OCI-LY1 (cell line): ENCODE data around the gene AKT1.

ENCODE experiments used
- H2AFZ ChIP-seq: fragments of 200-600 bp; sonication (generic), shearing (Covaris generic); 2 replicates; pipeline ENCODE4 v1.6.0; 2014; ENCODE audit warnings: antibody characterized with exemption, mild to moderate bottlenecking, low read length
- H3F3A ChIP-seq: fragments of 200-600 bp; sonication (generic), shearing (Covaris generic); 2 replicates; pipeline ENCODE4 v1.6.0; 2014; ENCODE audit warnings: mild to moderate bottlenecking, antibody characterized with exemption, low read length, moderate library complexity; ENCODE audit not compliant: insufficient read depth
- H3K27ac ChIP-seq: fragments of 200-600 bp; sonication (generic); 2 replicates; pipeline ENCODE4 v1.5.1; 2014; ENCODE audit warnings: low read length, mixed run types, mild to moderate bottlenecking, low read depth; ENCODE audit not compliant: poor library complexity, severe bottlenecking
- H3K27me3 ChIP-seq: fragments of 200-600 bp; sonication (generic); 2 replicates; pipeline ENCODE4 v1.6.0; 2014; ENCODE audit warnings: antibody characterized with exemption, mild to moderate bottlenecking, low read length, moderate library complexity; ENCODE audit not compliant: insufficient read depth
- H3K36me3 ChIP-seq: fragments of 200-600 bp; sonication (generic); 2 replicates; pipeline ENCODE4 v1.6.1; 2014; ENCODE audit warnings: mild to moderate bottlenecking, antibody characterized with exemption, low read length, moderate library complexity, mixed read lengths; ENCODE audit not compliant: insufficient read depth
- H3K4me1 ChIP-seq: fragments of 200-600 bp; sonication (generic); 2 replicates; pipeline ENCODE4 v1.5.1; 2014; ENCODE audit warnings: mild to moderate bottlenecking, low read length, moderate library complexity; ENCODE audit not compliant: insufficient read depth, severe bottlenecking
- H3K4me2 ChIP-seq: fragments of 200-600 bp; sonication (generic), shearing (Covaris generic); 2 replicates; pipeline ENCODE4 v1.6.1; 2014; ENCODE audit warnings: low read length
- H3K4me3 ChIP-seq: fragments of 200-600 bp; sonication (generic); 2 replicates; pipeline ENCODE4 v1.5.1; 2014; ENCODE audit warnings: low read length, low read depth, mild to moderate bottlenecking, mixed read lengths; ENCODE audit not compliant: poor library complexity, severe bottlenecking
- H3K79me2 ChIP-seq: fragments of 200-600 bp; shearing (Covaris generic); 2 replicates; pipeline ENCODE4 v1.6.1; 2016; ENCODE audit warnings: mixed run types, low read length, mixed read lengths; ENCODE audit not compliant: insufficient read depth
- H3K9ac ChIP-seq: fragments of 200-600 bp; sonication (generic), shearing (Covaris generic); 2 replicates; pipeline ENCODE4 v1.6.1; 2014; ENCODE audit warnings: mild to moderate bottlenecking, low read length, mixed read lengths
- H3K9me2 ChIP-seq: fragments of 200-600 bp; sonication (generic), shearing (Covaris generic); 2 replicates; pipeline ENCODE4 v1.6.1; 2014; ENCODE audit warnings: low read depth, mild to moderate bottlenecking, low read length, mixed read lengths
- H3K9me3 ChIP-seq: fragments of 200-600 bp; shearing (Covaris generic); 2 replicates; pipeline ENCODE4 v1.6.1; 2014; ENCODE audit warnings: low read length, mixed read lengths
- H4K20me1 ChIP-seq: fragments of 200-600 bp; sonication (generic), shearing (Covaris generic); 2 replicates; pipeline ENCODE4 v1.6.0; 2016; ENCODE audit warnings: mild to moderate bottlenecking, low read length; ENCODE audit not compliant: insufficient read depth
- EZH2 ChIP-seq: fragments of 200-600 bp; sonication (generic), shearing (Covaris generic); IDR thresholded peaks from 2 replicates; pipeline ENCODE4 v1.8.0; 2017; ENCODE audit warnings: borderline replicate concordance, mixed run types, mild to moderate bottlenecking, antibody characterized with exemption, low read length, moderate library complexity, mixed read lengths
- TF ChIP-seq, protein P1 (sequence below): fragments of 200-600 bp; sonication (generic), shearing (Covaris generic); IDR thresholded peaks from 2 replicates; pipeline ENCODE4 v1.5.1; 2017; ENCODE audit warnings: mild to moderate bottlenecking, antibody characterized with exemption, low read length, moderate library complexity, mixed read lengths

The AKT1 gene

DNA sequence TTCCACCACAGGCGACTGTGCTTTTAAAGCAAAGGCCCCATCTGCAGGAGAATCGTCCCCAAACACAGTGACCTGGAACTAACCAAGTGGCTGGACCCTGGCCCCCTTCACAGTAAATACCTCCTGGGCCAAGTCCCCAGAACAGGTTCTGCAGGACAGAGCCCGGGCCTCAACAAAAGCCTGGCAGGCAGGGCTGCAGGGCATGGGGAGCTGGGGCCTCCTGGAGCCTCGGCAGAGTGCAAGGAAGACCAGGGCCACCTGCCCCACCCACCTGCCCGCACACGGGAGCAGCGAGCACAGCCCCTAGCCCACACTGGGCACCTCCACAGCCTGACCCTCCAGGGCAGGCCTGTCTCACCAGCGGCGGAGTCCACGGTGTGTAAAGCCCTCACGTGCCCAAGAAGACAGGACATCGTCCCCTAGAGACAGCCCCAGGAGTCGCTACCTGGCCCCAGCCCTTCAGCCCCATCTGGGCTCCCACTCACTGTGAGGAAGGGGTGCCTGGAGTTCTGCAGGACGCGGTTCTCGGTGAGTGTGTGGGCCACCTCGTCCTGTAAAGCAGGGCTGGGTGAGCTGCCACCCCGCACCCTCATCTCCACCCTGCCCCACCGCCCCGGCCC lies 21.0 kb downstream of the AKT1 start:
- Histone ChIP-seq H3K27me3 (no peaks in the 10 kb centered on the region), H2AFZ (no peak overlapping the region), H3K9ac (no peak overlapping the region), H3K4me3 (no peak overlapping the region), H3K36me3 (peaks cover 58% of the 10 kb centered on the region), H4K20me1 (no peaks in the 10 kb centered on the region), H3K9me3 (peaks cover 7% of the 10 kb centered on the region), H3K27ac (no peak overlapping the region), H3K4me2 (no peak overlapping the region), H3K9me2 (no peaks in the 10 kb centered on the region), H3K4me1 (no peaks in the 10 kb centered on the region), H3K79me2 (no peaks in the 10 kb centered on the region), H3F3A (no peaks in the 10 kb centered on the region)
- TF ChIP-seq, protein P1, sequence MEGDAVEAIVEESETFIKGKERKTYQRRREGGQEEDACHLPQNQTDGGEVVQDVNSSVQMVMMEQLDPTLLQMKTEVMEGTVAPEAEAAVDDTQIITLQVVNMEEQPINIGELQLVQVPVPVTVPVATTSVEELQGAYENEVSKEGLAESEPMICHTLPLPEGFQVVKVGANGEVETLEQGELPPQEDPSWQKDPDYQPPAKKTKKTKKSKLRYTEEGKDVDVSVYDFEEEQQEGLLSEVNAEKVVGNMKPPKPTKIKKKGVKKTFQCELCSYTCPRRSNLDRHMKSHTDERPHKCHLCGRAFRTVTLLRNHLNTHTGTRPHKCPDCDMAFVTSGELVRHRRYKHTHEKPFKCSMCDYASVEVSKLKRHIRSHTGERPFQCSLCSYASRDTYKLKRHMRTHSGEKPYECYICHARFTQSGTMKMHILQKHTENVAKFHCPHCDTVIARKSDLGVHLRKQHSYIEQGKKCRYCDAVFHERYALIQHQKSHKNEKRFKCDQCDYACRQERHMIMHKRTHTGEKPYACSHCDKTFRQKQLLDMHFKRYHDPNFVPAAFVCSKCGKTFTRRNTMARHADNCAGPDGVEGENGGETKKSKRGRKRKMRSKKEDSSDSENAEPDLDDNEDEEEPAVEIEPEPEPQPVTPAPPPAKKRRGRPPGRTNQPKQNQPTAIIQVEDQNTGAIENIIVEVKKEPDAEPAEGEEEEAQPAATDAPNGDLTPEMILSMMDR = no peak
- TF ChIP-seq EZH2 = no peak

DNA sequence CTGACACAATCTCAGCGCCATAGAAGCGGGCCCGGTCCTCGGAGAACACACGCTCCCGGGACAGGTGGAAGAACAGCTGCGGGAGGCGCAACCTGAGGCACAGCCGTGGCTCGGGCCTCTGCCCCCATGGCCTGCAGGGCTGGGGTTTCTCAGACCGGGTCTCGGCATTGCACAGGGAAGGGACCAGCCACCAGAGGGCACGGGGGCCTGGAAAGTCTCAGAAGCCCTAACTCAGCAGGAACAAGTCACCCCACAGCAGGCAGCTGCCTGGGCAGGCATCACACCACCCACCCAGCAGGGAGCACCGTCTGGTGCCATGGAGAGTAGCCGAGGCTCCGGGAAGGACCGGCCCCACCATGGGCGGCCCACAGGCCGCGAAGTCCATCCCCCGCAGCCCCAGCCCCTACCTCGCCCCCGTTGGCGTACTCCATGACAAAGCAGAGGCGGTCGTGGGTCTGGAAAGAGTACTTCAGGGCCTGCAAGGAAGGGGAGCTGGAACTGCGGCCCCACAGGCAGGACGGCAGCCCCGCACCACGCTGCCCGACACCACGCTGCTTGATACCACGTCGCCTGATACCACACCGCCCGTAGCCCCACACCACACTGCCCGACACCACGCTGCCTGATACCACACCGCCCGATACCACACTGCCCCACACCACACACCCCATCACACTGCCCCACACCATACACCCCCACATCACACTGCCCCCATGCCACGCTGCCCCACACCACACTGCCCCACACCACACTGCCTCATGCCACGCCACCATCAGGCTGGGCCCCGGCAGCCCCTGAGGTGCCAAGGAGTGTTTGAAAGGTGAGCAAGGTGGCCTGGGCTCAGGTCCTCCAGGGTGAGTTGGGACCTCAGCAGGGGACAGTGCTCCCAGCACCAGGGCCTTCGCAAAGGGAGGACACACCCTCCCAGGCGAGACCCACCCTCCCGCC lies 21.8 kb downstream of the AKT1 start:
- Histone ChIP-seq H3K27ac (no peak overlapping the region), H3K9ac (no peak overlapping the region), H3K36me3 (peaks cover 55% of the 10 kb centered on the region), H3K27me3 (no peaks in the 10 kb centered on the region), H3K4me1 (no peaks in the 10 kb centered on the region), H3K4me3 (no peak overlapping the region), H2AFZ (no peak overlapping the region), H3K9me2 (no peaks in the 10 kb centered on the region), H3K79me2 (no peaks in the 10 kb centered on the region), H3F3A (no peaks in the 10 kb centered on the region), H3K4me2 (no peak overlapping the region), H4K20me1 (no peaks in the 10 kb centered on the region), H3K9me3 (peaks cover 7% of the 10 kb centered on the region)
- no peak for TF ChIP-seq EZH2
- TF ChIP-seq, protein P1 = peak; percentile 6; the same call in 1 of the 2 replicates

DNA sequence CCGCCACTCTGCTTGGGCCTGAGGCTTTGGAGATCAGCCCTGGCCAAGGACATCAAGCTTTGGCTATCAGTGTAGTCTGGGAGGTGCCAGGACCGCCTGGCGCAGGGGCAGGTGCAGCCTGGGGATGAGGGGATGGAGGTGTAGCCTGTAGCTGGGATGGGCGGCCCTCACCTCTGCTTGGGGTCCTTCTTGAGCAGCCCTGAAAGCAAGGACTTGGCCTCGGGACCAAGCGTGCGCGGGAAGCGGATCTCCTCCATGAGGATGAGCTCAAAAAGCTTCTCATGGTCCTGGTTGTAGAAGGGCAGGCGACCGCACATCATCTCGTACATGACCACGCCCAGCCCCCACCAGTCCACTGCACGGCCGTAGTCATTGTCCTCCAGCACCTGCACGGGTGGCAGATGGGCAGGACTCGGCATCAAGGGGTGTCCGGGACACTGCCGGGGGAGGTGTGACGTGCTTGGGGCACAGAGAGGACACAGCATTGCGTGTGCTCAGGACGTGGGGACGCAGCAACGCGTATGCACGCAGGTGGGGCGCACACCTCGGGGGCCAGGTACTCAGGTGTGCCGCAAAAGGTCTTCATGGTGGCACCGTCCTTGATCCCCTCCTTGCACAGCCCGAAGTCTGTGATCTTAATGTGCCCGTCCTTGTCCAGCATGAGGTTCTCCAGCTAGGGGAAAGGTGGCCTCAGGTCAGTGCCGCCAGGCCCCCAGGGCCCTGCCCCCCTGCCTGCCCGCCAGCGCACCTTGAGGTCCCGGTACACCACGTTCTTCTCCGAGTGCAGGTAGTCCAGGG lies 22.6 kb downstream of the AKT1 start:
- Histone ChIP-seq H3K9ac (no peak overlapping the region), H3F3A (no peaks in the 10 kb centered on the region), H3K27me3 (no peaks in the 10 kb centered on the region), H3K79me2 (no peaks in the 10 kb centered on the region), H3K27ac (no peak overlapping the region), H3K9me3 (peaks cover 7% of the 10 kb centered on the region), H3K4me2 (no peak overlapping the region), H3K4me1 (no peaks in the 10 kb centered on the region), H2AFZ (no peak overlapping the region), H3K4me3 (no peak overlapping the region), H4K20me1 (no peaks in the 10 kb centered on the region), H3K36me3 (peaks cover 57% of the 10 kb centered on the region), H3K9me2 (no peaks in the 10 kb centered on the region)
- TF ChIP-seq EZH2 = no peak
- TF ChIP-seq, protein P1 = no peak
